ENCODE measurements around the gene CDC34. TPM values are rescaled to one million over a fixed set of nuclear protein-coding genes. Genes with fewer than 3 reads are reported as not detected.

CDC34 gene
- total RNA-seq, 1 donor from 2014 or later = 42.5 TPM

DNA sequence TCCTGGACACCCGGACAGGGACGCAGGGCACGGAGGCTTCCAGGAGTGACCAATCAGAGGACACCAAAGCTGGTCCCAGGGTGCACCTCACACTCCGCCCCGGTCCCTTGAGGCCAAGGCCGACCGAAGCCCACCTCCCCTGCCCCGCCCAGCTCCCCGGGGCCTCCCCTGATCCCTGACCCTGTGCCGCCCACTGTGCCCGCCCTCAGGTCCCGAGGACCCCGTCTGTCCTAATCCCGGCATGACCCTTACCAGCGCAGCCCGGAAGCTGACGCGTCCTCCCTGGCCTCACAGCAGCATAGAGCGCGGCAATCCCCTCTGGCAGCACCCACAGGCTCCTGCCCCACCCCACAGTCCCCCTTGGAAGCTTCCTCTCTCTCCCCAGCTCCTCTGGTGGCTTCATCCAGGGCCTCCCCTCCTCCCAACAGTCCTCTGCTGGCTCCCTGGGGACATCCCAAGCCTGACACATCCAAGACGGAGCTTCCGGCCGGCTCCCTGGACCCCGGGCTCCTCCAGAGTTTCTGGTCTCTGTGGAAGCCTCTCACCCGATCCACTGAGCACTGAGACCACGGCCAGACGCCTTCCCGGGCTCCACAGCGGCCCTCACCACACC is 7.4 kb upstream of the CDC34 start:
- peaks cover 10% of the 10 kb centered on the region for H3K36me3 Mint-ChIP-seq
- no peak overlapping the region for H3K9ac ChIP-seq
- no peak overlapping the region for H3K4me2 ChIP-seq

GRCh38 chr19:525029-525428 is 6.5 kb upstream of the CDC34 start:
- no peak for TF ChIP-seq EZH2 (IDR thresholded peaks at IDR 0.05)
- TF ChIP-seq CTCF (IDR thresholded peaks at IDR 0.05) = no peak
- TF ChIP-seq EZH2phosphoT487 (IDR thresholded peaks at IDR 0.05) = no peak
- no peaks in the 10 kb centered on the region for H3K36me3 ChIP-seq
- H3K9me3 ChIP-seq (ENCODE audit: low read depth) = no peaks in the 10 kb centered on the region
- H3K4me1 Mint-ChIP-seq = peaks cover 30% of the 10 kb centered on the region
- no peak overlapping the region for H3K27ac Mint-ChIP-seq
- H3F3A ChIP-seq (ENCODE audit: low read depth) = peaks cover 9% of the 10 kb centered on the region
- no peak overlapping the region for H3K4me3 Mint-ChIP-seq
- H3K4me3 ChIP-seq = no peak overlapping the region
- H3K27me3 Mint-ChIP-seq (ENCODE audit: insufficient read depth, low read depth) = peaks cover 4% of the 10 kb centered on the region
- no peak overlapping the region for H3K4me2 ChIP-seq
- peaks cover 10% of the 10 kb centered on the region for H3K36me3 Mint-ChIP-seq
- no peak overlapping the region for H3K9ac ChIP-seq
- no peaks in the 10 kb centered on the region for H4K20me1 ChIP-seq (ENCODE audit: low read depth)
- H3K79me2 ChIP-seq (ENCODE audit: low read depth) = no peaks in the 10 kb centered on the region
- no peak for DNase-seq (ENCODE audit: low spot score)
- H3K4me1 ChIP-seq = peaks cover 7% of the 10 kb centered on the region
- H2AFZ ChIP-seq (replicated peaks) = no peak overlapping the region
- H3K27me3 ChIP-seq = peaks cover 15% of the 10 kb centered on the region
- no peak overlapping the region for H3K27ac ChIP-seq
- peaks cover 3% of the 10 kb centered on the region for H3K9me3 Mint-ChIP-seq

More for the DNA sequence above, 7.4 kb upstream of the CDC34 start:
- DNase-seq (ENCODE audit: low spot score) = no peak
- Mint-ChIP-seq H3K4me1 (peaks cover 30% of the 10 kb centered on the region), H3K27me3 (ENCODE audit: insufficient read depth, low read depth) (peaks cover 4% of the 10 kb centered on the region), H3K9me3 (peaks cover 3% of the 10 kb centered on the region), H3K27ac (no peak overlapping the region), H3K4me3 (no peak overlapping the region)
- Histone ChIP-seq H2AFZ (replicated peaks) (no peak overlapping the region), H3K4me1 (peaks cover 7% of the 10 kb centered on the region), H3K36me3 (no peaks in the 10 kb centered on the region), H3K9me3 (ENCODE audit: low read depth) (no peaks in the 10 kb centered on the region), H3K27ac (no peak overlapping the region), H3K4me3 (no peak overlapping the region), H3K27me3 (peaks cover 23% of the 10 kb centered on the region), H3K79me2 (ENCODE audit: low read depth) (no peaks in the 10 kb centered on the region), H4K20me1 (ENCODE audit: low read depth) (no peaks in the 10 kb centered on the region), H3F3A (ENCODE audit: low read depth) (peaks cover 9% of the 10 kb centered on the region)
- TF ChIP-seq CTCF (IDR thresholded peaks at IDR 0.05) (no peak), EZH2 (IDR thresholded peaks at IDR 0.05) (no peak), EZH2phosphoT487 (IDR thresholded peaks at IDR 0.05) (no peak)

DNA sequence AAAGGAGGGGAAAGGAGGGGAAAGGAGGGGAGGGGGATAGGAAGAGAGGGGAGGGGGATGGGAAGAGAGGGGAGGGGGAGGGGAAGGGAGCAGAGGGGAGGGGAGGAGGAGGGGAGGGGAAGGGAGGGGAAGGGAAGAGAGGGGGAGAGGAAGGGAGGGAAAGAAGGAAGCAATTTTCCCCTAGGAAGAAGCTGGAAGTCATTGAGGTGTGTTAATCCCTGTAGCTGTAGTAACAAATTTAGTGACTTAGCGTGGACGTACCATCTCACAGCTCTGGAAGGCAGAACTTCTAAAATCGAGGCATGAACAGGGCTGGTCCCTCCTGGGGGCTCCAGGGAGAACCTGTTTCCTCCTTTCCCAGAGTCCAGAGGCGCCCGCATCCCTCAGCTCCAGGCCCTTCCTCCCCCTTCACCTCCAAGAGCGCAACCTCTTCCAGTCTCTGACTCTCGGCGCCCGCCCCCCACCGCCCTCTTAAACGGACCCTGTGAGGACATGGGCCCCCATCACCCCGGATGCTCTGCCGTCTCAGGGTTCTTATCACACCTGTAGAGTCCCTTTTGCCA is 5.6 kb upstream of the CDC34 start:
- Histone ChIP-seq H4K20me1 (ENCODE audit: low read depth) (no peaks in the 10 kb centered on the region), H3K4me3 (no peak overlapping the region), H3K36me3 (no peaks in the 10 kb centered on the region), H3K4me2 (no peak overlapping the region), H3K79me2 (ENCODE audit: low read depth) (no peaks in the 10 kb centered on the region), H3K4me1 (peaks cover 7% of the 10 kb centered on the region), H3K9ac (no peak overlapping the region), H3K27ac (no peak overlapping the region), H3F3A (ENCODE audit: low read depth) (peaks cover 16% of the 10 kb centered on the region), H3K9me3 (ENCODE audit: low read depth) (no peaks in the 10 kb centered on the region), H2AFZ (replicated peaks) (no peak overlapping the region), H3K27me3 (peaks cover 12% of the 10 kb centered on the region)
- no peak overlapping the region for H3K27ac Mint-ChIP-seq
- no peak for TF ChIP-seq CTCF (IDR thresholded peaks at IDR 0.05)
- no peak for TF ChIP-seq EZH2 (IDR thresholded peaks at IDR 0.05)
- no peak for TF ChIP-seq EZH2phosphoT487 (IDR thresholded peaks at IDR 0.05)
- peaks cover 8% of the 10 kb centered on the region for H3K36me3 Mint-ChIP-seq
- peaks cover 4% of the 10 kb centered on the region for H3K27me3 Mint-ChIP-seq (ENCODE audit: insufficient read depth, low read depth)
- no peak overlapping the region for H3K4me3 Mint-ChIP-seq
- DNase-seq (ENCODE audit: low spot score) = no peak
- H3K4me1 Mint-ChIP-seq = peaks cover 34% of the 10 kb centered on the region
- peaks cover 3% of the 10 kb centered on the region for H3K9me3 Mint-ChIP-seq

Data from neural progenitor cell (in vitro differentiated cells).